Stimulated activated CD4-positive, alpha-beta T cell treated with anti-CD3 and anti-CD28 coated beads, Interleukin-4, amount 100 ng/mL, for 48 hours (primary cell): Measurements from ENCODE around the gene TNFAIP3.
A peak's percentile ranks its signal among the peaks of the same experiment; 100 is the strongest.

Experiments
- DNase-seq, 2 donors: peaks; one replicate each; pipeline ENCODE4 v3.0.0-alpha.2; 2020; ENCODE audit warnings: low read depth in 2 of 2

TNFAIP3 gene

DNA sequence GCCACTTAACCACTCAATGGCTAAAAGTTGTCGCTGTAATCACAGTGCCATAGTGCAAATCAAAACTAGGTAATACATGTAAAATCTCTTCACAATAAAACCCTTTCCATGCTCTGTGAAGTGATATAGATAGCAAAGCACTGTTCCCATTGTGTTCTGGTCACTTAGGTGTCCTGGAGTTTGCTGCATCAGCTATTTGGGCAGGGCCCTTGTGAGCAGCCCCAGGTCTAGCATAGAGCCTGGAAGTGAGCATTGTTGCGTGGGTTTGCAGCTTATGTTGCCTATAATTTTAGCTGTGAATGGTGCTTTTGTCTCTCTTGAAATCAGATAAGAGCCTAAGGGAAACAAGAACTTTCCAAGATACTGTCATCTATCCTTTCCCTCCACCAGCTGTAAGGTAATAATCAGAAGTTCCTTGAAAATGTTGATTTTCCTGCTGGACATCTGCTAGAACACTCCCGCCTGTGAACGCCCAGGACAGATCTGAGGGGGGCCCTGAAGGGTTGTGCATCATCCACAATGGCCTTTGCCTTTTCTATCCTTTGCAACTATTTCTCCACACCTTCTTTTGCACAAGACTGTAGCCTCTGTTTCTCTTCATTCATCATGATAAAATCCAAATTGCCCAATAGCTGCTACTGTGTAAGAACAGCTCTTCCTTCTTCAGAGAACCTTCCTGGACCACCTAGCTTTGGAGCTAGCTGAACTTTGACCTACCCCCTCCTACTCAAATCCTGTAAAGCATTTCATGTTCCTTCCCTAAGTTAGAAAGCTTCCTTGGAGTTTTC, 57.0 kb downstream of the TNFAIP3 start:
- DNase-seq = no peak

DNA sequence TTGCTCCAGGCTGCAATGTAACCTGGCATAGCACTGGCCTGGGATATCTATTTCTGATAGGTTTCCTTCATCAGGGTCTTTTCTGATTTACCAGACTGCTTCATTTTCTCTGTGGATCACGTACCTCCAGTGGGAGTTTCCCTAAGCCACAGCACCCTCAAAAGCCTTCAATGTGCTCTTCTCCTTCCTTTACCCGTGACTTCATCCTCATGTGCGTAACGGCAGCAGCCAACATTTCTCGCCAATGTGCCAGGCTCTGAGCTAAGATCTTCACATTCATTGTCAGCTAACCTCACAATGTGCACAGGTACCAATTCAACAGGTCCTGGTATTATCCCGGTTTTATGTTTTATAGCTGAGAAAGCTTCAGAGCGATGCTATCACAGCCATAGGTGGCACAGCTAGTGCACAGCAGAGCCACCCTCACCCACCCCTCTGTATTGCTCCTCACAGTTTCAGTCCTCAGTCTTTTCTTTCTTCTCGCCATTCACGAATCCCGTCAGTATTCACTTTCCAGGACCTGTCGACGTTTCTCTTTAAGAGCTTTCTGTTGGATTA, 58.2 kb downstream of the TNFAIP3 start:
- DNase-seq = no peak

- DNase-seq = peak in 1 of 2 donors; percentile 41
These were observed 59.2 kb downstream of the TNFAIP3 start for GRCh38 chr6:137926207-137926731.

- DNase-seq = no peak
These were observed 59.9 kb downstream of the TNFAIP3 start for GRCh38 chr6:137926985-137927384.

GRCh38 chr6:137927777-137928218, 60.7 kb downstream of the TNFAIP3 start:
- peak; percentile 49 to 69 for DNase-seq

GRCh38 chr6:137928286-137928685, 61.2 kb downstream of the TNFAIP3 start:
- DNase-seq = no peak

DNA sequence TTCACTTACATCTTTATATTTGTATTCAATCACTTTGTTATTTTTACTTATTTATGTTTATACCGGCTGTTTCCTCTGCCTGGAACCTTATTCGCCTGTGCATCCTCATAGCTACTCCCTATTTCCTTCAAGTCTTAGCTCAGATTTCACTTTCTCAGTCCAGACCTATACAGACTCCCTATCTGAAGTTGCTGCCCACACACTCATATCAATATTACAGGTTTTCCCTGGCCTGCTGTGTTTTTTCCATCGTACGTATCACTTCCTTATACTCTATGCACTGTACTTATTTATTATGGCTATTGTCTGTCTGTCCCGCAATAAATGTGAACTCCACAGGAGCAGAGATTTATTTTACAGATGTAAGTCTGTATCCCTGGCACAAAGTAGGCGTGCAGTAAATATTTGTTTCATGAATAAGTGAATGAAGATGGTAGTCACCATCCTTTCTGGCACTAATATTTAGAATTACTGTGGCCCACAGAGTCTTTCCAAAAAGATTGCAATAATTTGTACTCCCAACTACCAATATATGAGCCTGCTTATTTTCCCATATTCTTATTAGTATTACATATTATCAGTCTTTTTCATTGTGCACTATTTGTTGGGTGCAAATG, 64.9 kb downstream of the TNFAIP3 start:
- no peak for DNase-seq
